ENCODE data around the gene TECR. TPM values are rescaled to one million over a fixed set of nuclear protein-coding genes. Genes with fewer than 3 reads are reported as not detected.
"Not testable (repeated sequence)": the region's sequence is repeated elsewhere in the genome, so short reads cannot be mapped to it uniquely, and the experiment has no call there.

Gene TECR
- total and polyA plus RNA-seq, 2 of the 13 experiments (the other 11 are each of a cell fraction or from before 2014, with no cell fraction given): 54.9 to 121 TPM

DNA sequence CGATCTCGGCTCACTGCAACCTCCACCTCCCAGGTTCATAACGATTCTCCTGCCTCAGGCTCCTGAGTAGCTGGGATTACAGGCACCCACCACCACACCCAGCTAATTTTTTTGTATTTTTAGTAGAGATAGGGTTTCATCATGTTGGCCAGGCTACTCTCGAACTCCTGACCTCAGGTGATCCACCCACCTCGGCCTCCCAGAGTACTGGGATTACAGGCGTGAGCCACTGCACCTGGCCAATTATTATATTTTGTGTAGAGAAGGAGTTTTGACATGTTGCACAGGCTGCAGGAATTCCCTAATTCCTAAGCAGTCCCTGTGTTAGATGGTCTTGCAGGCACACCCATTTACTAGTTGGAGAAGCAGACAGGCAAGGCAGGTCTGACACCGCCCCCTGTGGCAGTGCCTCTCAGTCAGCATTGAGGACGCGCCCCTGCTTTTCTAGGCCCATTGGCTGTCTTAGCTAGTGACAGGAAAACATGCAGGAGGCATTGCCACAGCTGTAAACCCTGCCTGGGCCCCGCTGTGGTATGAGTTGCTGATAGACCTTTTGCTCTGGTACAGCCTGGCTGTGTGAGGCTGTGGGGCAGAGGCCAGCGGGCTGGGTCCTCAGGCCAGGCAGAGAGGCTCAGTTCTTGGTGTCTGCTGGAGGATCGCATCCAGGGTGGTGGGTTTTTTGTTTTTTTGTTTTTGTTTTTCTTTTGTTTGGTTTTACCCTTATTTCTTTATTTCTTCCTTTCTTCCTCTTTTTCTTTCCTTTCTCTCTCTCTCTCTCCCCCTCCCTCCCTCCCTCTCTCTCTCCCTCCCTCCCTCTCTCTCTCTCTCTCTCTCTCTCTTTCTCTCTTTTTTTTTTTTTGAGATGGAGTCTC lies 22.0 kb downstream of the TECR start (continued):
- TF ChIP-seq, protein P1, sequence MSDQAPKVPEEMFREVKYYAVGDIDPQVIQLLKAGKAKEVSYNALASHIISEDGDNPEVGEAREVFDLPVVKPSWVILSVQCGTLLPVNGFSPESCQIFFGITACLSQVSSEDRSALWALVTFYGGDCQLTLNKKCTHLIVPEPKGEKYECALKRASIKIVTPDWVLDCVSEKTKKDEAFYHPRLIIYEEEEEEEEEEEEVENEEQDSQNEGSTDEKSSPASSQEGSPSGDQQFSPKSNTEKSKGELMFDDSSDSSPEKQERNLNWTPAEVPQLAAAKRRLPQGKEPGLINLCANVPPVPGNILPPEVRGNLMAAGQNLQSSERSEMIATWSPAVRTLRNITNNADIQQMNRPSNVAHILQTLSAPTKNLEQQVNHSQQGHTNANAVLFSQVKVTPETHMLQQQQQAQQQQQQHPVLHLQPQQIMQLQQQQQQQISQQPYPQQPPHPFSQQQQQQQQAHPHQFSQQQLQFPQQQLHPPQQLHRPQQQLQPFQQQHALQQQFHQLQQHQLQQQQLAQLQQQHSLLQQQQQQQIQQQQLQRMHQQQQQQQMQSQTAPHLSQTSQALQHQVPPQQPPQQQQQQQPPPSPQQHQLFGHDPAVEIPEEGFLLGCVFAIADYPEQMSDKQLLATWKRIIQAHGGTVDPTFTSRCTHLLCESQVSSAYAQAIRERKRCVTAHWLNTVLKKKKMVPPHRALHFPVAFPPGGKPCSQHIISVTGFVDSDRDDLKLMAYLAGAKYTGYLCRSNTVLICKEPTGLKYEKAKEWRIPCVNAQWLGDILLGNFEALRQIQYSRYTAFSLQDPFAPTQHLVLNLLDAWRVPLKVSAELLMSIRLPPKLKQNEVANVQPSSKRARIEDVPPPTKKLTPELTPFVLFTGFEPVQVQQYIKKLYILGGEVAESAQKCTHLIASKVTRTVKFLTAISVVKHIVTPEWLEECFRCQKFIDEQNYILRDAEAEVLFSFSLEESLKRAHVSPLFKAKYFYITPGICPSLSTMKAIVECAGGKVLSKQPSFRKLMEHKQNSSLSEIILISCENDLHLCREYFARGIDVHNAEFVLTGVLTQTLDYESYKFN (CRISPR knock-in tag; conservative IDR thresholded peaks at IDR 0.05): peak; percentile 82
- peak; percentile 50; the same call in 1 of the 2 replicates for TF ChIP-seq KDM2A (CRISPR knock-in tag; IDR thresholded peaks at IDR 0.05; ENCODE audit: borderline replicate concordance, low read depth)
- peak; percentile 54; the same call in 1 of the 2 replicates for TF ChIP-seq ZFY (CRISPR knock-in tag; IDR thresholded peaks at IDR 0.05)
- peak; percentile 41; the same call in 1 of the 2 replicates for TF ChIP-seq HOXA3 (CRISPR knock-in tag; IDR thresholded peaks at IDR 0.05)
- TF ChIP-seq RCOR2 (CRISPR knock-in tag; IDR thresholded peaks at IDR 0.05): peak; percentile 40; the same call in 1 of the 2 replicates
- TF ChIP-seq, protein P2, sequence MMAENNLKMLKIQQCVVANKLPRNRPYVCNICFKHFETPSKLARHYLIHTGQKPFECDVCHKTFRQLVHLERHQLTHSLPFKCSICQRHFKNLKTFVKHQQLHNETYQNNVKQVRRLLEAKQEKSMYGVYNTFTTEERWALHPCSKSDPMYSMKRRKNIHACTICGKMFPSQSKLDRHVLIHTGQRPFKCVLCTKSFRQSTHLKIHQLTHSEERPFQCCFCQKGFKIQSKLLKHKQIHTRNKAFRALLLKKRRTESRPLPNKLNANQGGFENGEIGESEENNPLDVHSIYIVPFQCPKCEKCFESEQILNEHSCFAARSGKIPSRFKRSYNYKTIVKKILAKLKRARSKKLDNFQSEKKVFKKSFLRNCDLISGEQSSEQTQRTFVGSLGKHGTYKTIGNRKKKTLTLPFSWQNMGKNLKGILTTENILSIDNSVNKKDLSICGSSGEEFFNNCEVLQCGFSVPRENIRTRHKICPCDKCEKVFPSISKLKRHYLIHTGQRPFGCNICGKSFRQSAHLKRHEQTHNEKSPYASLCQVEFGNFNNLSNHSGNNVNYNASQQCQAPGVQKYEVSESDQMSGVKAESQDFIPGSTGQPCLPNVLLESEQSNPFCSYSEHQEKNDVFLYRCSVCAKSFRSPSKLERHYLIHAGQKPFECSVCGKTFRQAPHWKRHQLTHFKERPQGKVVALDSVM (CRISPR knock-in tag; IDR thresholded peaks at IDR 0.05): peak; percentile 74
- peak; percentile 90 for TF ChIP-seq MXD4 (CRISPR knock-in tag; IDR thresholded peaks at IDR 0.05)
- peak; percentile 33; the same call in 1 of the 2 replicates for TF ChIP-seq TBX2 (CRISPR knock-in tag; IDR thresholded peaks at IDR 0.05; ENCODE audit: borderline replicate concordance)
- peak in 1 of 2 experiments; percentile 36; a peak in 1 of 4 replicates for TF ChIP-seq EP300 (IDR thresholded peaks at IDR 0.05; ENCODE audit: low read depth in 2 of 2, low read length in 2 of 2)
- not testable (repeated sequence) for TF ChIP-seq EP300 (CRISPR knock-in tag; IDR thresholded peaks at IDR 0.05; ENCODE audit: borderline replicate concordance)
